Measurements from ENCODE around the gene COL5A1.

Gene COL5A1

DNA sequence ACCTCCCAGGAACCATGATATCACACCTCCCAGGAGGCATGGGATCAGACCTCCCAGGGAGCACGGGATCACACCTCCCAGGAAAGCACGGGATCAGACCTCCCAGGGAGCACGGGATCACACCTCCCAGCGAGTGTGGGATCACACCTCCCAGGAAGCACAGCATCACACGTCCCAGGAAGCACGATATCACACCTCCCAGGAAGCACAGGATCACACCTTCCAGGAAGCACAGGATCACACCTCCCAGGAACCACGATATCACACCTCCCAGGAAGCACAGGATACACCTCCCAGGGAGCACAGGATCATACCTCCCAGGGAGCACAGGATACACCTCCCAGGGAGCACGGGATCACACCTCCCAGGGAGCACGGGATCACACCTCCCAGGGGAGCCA is 209.0 kb downstream of the COL5A1 start:
- TF ChIP-seq, protein P1, sequence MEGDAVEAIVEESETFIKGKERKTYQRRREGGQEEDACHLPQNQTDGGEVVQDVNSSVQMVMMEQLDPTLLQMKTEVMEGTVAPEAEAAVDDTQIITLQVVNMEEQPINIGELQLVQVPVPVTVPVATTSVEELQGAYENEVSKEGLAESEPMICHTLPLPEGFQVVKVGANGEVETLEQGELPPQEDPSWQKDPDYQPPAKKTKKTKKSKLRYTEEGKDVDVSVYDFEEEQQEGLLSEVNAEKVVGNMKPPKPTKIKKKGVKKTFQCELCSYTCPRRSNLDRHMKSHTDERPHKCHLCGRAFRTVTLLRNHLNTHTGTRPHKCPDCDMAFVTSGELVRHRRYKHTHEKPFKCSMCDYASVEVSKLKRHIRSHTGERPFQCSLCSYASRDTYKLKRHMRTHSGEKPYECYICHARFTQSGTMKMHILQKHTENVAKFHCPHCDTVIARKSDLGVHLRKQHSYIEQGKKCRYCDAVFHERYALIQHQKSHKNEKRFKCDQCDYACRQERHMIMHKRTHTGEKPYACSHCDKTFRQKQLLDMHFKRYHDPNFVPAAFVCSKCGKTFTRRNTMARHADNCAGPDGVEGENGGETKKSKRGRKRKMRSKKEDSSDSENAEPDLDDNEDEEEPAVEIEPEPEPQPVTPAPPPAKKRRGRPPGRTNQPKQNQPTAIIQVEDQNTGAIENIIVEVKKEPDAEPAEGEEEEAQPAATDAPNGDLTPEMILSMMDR (IDR thresholded peaks at IDR 0.05; ENCODE audit: insufficient read depth, low read depth, low read length, missing control alignments), result no peak
- no peak overlapping the region for H3K4me3 ChIP-seq (ENCODE audit: low read depth, low read length)
- no peak for DNase-seq (ENCODE audit: low read depth)

DNA sequence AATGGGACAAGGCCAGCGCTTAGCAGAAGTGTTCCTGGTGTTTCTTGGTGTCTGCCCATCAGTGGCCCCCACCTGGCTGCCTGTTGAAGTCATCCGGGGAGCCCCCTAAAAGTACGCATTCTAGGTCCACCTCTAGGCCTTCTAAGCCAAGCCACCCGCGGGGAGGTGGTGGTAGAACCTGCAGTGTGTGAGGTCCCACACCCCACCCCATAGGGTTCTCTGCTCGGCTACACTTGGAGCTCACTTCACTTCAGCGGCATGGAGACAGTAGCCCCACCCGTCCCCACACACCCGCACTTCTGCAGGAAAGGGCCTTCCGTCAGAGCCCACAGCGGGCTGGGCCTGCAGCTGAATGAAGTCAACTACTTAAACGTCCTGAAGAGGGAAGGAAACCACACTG is 209.4 kb downstream of the COL5A1 start:
- no peak for DNase-seq (ENCODE audit: low read depth)
- no peak overlapping the region for H3K4me3 ChIP-seq (ENCODE audit: low read depth, low read length)
- TF ChIP-seq, protein P1 (IDR thresholded peaks at IDR 0.05; ENCODE audit: insufficient read depth, low read depth, low read length, missing control alignments), result no peak

DNA sequence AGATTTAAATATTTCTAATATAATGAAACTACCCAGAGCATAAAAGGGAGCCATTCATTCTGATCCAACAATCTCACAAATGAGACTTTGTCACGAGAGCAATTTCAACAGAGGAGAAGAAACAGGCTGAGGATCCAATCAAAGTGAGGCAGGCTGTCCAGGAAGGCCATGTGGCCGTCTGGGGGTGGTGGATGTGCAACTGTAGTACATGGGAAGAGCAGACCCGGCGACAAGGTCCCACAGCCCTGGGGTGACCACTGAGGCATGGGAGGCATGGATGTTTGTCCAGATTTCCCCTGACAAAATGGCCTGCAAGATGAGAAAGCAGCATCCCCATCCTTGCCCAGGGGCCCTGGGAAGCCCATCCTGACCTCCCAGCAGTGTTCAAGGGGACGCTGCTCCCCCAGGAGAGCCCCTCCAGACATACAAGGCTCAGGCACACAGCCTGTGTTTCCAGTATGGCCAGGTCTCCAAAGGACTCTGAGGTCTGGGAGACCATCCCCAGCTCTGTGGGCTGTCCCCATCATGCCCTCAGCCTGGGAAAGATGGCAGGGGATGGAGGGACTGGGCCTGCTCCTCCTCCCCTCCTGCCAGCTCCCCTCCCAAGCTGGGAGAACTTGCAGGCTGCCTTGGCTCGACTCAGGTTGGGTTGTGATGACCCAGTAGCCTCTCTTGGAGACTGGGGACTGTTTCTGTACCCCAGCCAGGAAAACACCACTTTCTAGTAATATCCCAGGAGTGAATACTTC is 211.5 kb downstream of the COL5A1 start:
- H3K4me3 ChIP-seq (ENCODE audit: low read depth, low read length), result no peak overlapping the region
- TF ChIP-seq, protein P1 (IDR thresholded peaks at IDR 0.05; ENCODE audit: insufficient read depth, low read depth, low read length, missing control alignments), result no peak
- no peak for DNase-seq (ENCODE audit: low read depth)

DNA sequence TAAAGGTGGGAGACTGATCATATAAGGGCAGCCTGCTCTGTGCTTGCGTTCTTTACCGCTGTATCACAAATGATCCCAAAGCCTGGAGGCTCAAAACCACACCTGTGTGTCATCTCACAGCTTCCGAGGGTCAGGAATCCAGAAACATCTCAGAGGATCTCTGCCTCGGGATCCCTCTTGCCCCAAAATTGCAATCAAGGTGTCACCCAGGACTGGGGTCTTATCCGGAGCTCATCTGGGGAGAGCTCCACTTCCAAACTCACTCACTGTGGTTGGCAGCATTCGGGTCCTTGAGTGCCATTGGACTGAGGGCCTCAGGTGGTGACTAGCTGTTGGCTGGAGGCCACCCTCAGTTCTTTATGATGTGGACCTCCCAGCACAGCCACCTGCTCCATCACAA is 212.3 kb downstream of the COL5A1 start:
- TF ChIP-seq, protein P1 (IDR thresholded peaks at IDR 0.05; ENCODE audit: insufficient read depth, low read depth, low read length, missing control alignments), result no peak
- no peak for DNase-seq (ENCODE audit: low read depth)
- no peak overlapping the region for H3K4me3 ChIP-seq (ENCODE audit: low read depth, low read length)

DNA sequence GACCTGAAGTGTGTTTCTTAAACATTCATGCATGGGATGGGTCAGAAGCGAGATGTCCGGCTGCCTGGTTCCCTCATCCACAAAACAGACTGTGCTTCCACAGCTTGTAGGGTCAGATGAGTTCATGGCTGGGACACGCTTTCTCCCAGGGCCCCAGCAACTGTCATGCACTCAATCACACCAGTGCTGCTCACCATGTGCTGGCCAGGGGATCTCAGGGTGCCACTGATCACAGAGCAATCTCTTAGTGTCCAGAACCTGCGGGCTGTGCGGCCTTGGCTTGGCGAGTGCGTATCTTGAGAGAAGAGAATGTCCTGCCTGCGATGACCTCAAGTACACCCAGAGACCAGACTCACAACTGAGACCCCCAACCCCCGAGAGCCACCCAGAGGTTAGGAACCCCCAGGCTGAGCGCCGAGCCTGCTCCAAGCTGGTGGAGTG is 213.0 kb downstream of the COL5A1 start:
- TF ChIP-seq, protein P1 (IDR thresholded peaks at IDR 0.05; ENCODE audit: insufficient read depth, low read depth, low read length, missing control alignments), result no peak
- DNase-seq (ENCODE audit: low read depth), result no peak
- no peak overlapping the region for H3K4me3 ChIP-seq (ENCODE audit: low read depth, low read length)

DNA sequence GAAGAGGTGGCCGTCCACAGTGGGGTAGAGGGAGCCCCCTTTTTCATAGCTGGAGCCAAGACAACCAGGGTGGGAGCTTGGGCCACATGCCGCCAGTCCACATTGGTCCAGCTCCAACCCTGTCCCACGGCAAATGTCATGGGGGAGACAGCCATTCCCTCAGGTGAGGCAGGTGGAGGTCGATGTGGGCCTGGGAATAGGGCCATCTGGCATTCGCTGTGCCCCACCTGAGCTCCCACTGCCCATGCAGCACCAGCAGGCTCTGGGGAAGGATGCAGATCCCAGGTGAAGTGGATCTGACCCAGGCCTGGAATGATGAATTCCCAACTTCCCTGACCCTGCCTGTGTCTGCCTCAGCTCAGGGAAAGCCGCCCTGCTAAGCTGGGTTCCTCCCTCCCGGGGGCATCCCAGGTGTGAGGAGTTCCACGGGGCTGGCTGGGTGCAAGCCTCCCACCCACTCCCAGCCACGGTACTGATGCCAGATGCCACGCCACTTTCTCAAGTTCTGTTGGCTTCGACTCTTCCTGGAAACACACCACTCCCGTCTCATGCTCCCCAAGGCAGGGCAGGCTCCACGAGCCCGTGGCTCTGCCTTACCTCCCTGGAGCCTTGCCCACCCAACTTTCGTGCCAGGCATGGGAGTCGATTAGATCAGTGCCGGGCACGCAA is 213.8 kb downstream of the COL5A1 start:
- no peak for DNase-seq (ENCODE audit: low read depth)
- H3K4me3 ChIP-seq (ENCODE audit: low read depth, low read length), result no peak overlapping the region
- TF ChIP-seq, protein P1 (IDR thresholded peaks at IDR 0.05; ENCODE audit: insufficient read depth, low read depth, low read length, missing control alignments), result no peak

Data from GM12865 (cell line).